ENCODE data around the gene MAGI1.
"Not testable (repeated sequence)": the region's sequence is repeated elsewhere in the genome, so short reads cannot be mapped to it uniquely, and the experiment has no call there.

Gene MAGI1

GRCh38 chr3:65869798-65870197 lies 168.9 kb downstream of the MAGI1 start:
- no peak for DNase-seq

- DNase-seq, result no peak
Measured at GRCh38 chr3:65867463-65868210, 171.1 kb downstream of the MAGI1 start.

GRCh38 chr3:65864357-65864904 lies 174.3 kb downstream of the MAGI1 start:
- no peak for DNase-seq

GRCh38 chr3:65861718-65862117 lies 177.0 kb downstream of the MAGI1 start:
- DNase-seq, result no peak

GRCh38 chr3:65859612-65860011 lies 179.1 kb downstream of the MAGI1 start:
- DNase-seq, result not testable (repeated sequence)

GRCh38 chr3:65858749-65859148 lies 180.0 kb downstream of the MAGI1 start:
- DNase-seq, result no peak

- DNase-seq, result no peak
Measured at GRCh38 chr3:65857327-65857726, 181.4 kb downstream of the MAGI1 start.

- DNase-seq, result no peak
Measured at GRCh38 chr3:65856907-65857306, 181.8 kb downstream of the MAGI1 start.

GRCh38 chr3:65855370-65856100 lies 183.2 kb downstream of the MAGI1 start:
- DNase-seq, result no peak

- no peak for DNase-seq
Measured at GRCh38 chr3:65854606-65855304, 184.0 kb downstream of the MAGI1 start.

- DNase-seq, result no peak
Measured at GRCh38 chr3:65851827-65852226, 186.9 kb downstream of the MAGI1 start.

GRCh38 chr3:65850261-65850660 lies 188.5 kb downstream of the MAGI1 start:
- no peak for DNase-seq

- no peak for DNase-seq
Measured at GRCh38 chr3:65848024-65848423, 190.7 kb downstream of the MAGI1 start.

- no peak for DNase-seq
Measured at GRCh38 chr3:65846936-65847335, 191.8 kb downstream of the MAGI1 start.

GRCh38 chr3:65844370-65844769 lies 194.3 kb downstream of the MAGI1 start:
- no peak for DNase-seq

GRCh38 chr3:65843732-65844131 lies 195.0 kb downstream of the MAGI1 start:
- no peak for DNase-seq

- no peak for DNase-seq
Measured at GRCh38 chr3:65837604-65838003, 201.1 kb downstream of the MAGI1 start.

- peak; percentile 27 for DNase-seq
Measured at GRCh38 chr3:65836047-65836446, 202.7 kb downstream of the MAGI1 start.

GRCh38 chr3:65833761-65834505 lies 204.8 kb downstream of the MAGI1 start:
- DNase-seq, result peak; percentile 63

- no peak for DNase-seq
Measured at GRCh38 chr3:65831733-65832425, 206.8 kb downstream of the MAGI1 start.

- DNase-seq, result no peak
Measured at GRCh38 chr3:65830948-65831732, 207.6 kb downstream of the MAGI1 start.
